K562 (cell line): Measurements from ENCODE around the gene GPC1. TPM values are rescaled to one million over a fixed set of nuclear protein-coding genes. Genes with fewer than 3 reads are reported as not detected.

ENCODE experiments used
- ATAC-seq: fragments of 200-7000 bp; cut with Tn5 transposase; 3 replicates; pipeline ENCODE4 v1.9.1; 2020; ENCODE audit warnings: moderate library complexity
- BruUV-seq: library from RNA; stranded (reverse); fragments of 400-500 nt; replicated peaks from 2 replicates; lab custom pipeline; 2021; lab: Mats Ljungman, UMichigan
- CTCF ChIA-PET: fragments of 300-600 bp; formaldehyde crosslinking; extraction: SDS; loops from one replicate; lab custom pipeline; 2021; ENCODE audit warnings: low intra/inter-chr PET ratio; lab: Yijun Ruan, JAX
- POLR2A ChIA-PET: fragments of 300-600, 350-650 bp; sonication (Branson Sonifier 250); formaldehyde crosslinking; extraction: SDS; loops from one replicate; lab custom pipeline; 2021; ENCODE audit warnings: antibody characterized with exemption, inconsistent platforms; lab: Yijun Ruan, JAX
- DNase-seq, 4 experiments: peaks; one replicate each; pipeline versions ENCODE4 v3.0.0 to v3.0.0-alpha.2; 2011 to 2018; ENCODE audit warnings: low spot score in 3 of 4, mixed read lengths in 3 of 4; ENCODE audit errors: extremely low read depth in 1 of 4
- FAIRE-seq: peaks from 2 replicates; lab custom pipeline; 2011; peaks lifted over from hg19 to GRCh38; lab: Jason Lieb, UNC
- H2AFZ ChIP-seq: 2 replicates; pipeline ENCODE4 v1.6.0; 2011; ENCODE audit warnings: low read depth, low read length, control low read depth, inconsistent platforms
- H3K27ac ChIP-seq: fragments of 200-600 bp; 3 replicates; pipeline ENCODE4 v1.8.0; 2011; ENCODE audit warnings: low read depth, mild to moderate bottlenecking, control low read depth, inconsistent platforms, low read length, moderate library complexity, mixed read lengths; ENCODE audit errors: extremely low read depth
- H3K27me3 ChIP-seq, 2 experiments: fragments of 300-600 bp in 1 of 2; 2 replicates in 1 of 2; 3 replicates in 1 of 2; pipeline versions ENCODE4 v1.6.0 to v1.8.0; 2011; ENCODE audit warnings: inconsistent platforms in 2 of 2, low read length in 2 of 2, mild to moderate bottlenecking in 1 of 2, mixed read lengths in 1 of 2, moderate library complexity in 1 of 2; ENCODE audit not compliant: control insufficient read depth in 2 of 2, insufficient read depth in 2 of 2
- H3K36me3 ChIP-seq: fragments of 300-600 bp; 3 replicates; pipeline ENCODE4 v1.8.0; 2011; ENCODE audit warnings: mild to moderate bottlenecking, low read length, inconsistent platforms; ENCODE audit not compliant: control insufficient read depth, insufficient read depth
- H3K4me1 ChIP-seq, 2 experiments: fragments of 200-600 bp in 1 of 2; replicated peaks in 1 of 2; 2 replicates in 1 of 2; 3 replicates in 1 of 2; pipeline versions ENCODE4 v1.5.1 to v1.8.0; 2011; ENCODE audit warnings: inconsistent platforms in 2 of 2, low read length in 2 of 2, mild to moderate bottlenecking in 1 of 2, mixed read lengths in 1 of 2, moderate library complexity in 1 of 2; ENCODE audit not compliant: control insufficient read depth in 2 of 2, insufficient read depth in 2 of 2
- H3K4me2 ChIP-seq: 2 replicates; pipeline ENCODE4 v1.6.1; 2011; ENCODE audit warnings: low read length, control low read depth, inconsistent platforms, mixed read lengths; ENCODE audit not compliant: insufficient read depth
- H3K4me3 ChIP-seq: fragments of 200-600 bp; sonication (generic), shearing (Covaris generic); 2 replicates; pipeline ENCODE4 v1.5.1; 2016; ENCODE audit warnings: control low read depth, inconsistent platforms
- H3K79me2 ChIP-seq: fragments of 200-600 bp; 3 replicates; pipeline ENCODE4 v1.8.0; 2011; ENCODE audit warnings: low read length, inconsistent platforms; ENCODE audit not compliant: control insufficient read depth, insufficient read depth
- H3K9ac ChIP-seq, 2 experiments: 2 replicates each; pipeline versions ENCODE4 v1.6.0 to v1.6.1; 2011; ENCODE audit warnings: low read depth in 2 of 2, low read length in 2 of 2, control low read depth in 1 of 2, inconsistent platforms in 1 of 2, mild to moderate bottlenecking in 1 of 2, mixed read lengths in 1 of 2; ENCODE audit not compliant: insufficient read depth in 1 of 2
- H3K9me1 ChIP-seq: one replicate; pipeline ENCODE4 v1.6.0; 2011; ENCODE audit warnings: inconsistent platforms, mild to moderate bottlenecking, low read length, moderate library complexity; ENCODE audit not compliant: control insufficient read depth, insufficient read depth
- H3K9me3 ChIP-seq: replicated peaks from 2 replicates; pipeline ENCODE4 v1.5.1; 2011; ENCODE audit warnings: low read depth, low read length, inconsistent platforms; ENCODE audit not compliant: control insufficient read depth, insufficient read depth
- H4K20me1 ChIP-seq: replicated peaks from 2 replicates; pipeline ENCODE4 v1.6.1; 2011; ENCODE audit warnings: low read length, inconsistent platforms, mixed read lengths; ENCODE audit not compliant: control insufficient read depth, insufficient read depth
- EWSR1 ChIP-seq: fragments of 450-650 bp; IDR thresholded peaks from 2 replicates; pipeline ENCODE4 v1.6.1; 2018; ENCODE audit warnings: borderline replicate concordance, mild to moderate bottlenecking, low read depth, moderate library complexity; ENCODE audit not compliant: partially characterized antibody
- WGBS: fragments of 100-300 bp; shearing (Covaris generic); methylation state at CpG from one replicate; pipeline ENCODE4 v1.1.6; 2016; ENCODE audit warnings: low coverage, mixed read lengths; ENCODE audit not compliant: insufficient coverage; ENCODE audit errors: missing lambda C conversion rate; 5-methylcytosine and 5-hydroxymethylcytosine counted together
- in situ Hi-C: fragments of 300-500 bp; cut with MboI; formaldehyde crosslinking; loops from 4 replicates; pipeline ENCODE4 v1.15.0; 2018; ENCODE audit warnings: inconsistent platforms, mixed read lengths
- intact Hi-C: fragments of 100-400 bp; cut with micrococcal nuclease; formaldehyde crosslinking; loops from 2 replicates; pipeline ENCODE4 v1.14.2; 2022
- polyA plus RNA-seq, 8 experiments: library from polyadenylated mRNA; depleted of rRNA in 4 of 8; stranded (reverse) in 5 of 8; unstranded in 3 of 8; fragments of >200 nt; fragmentation: Nextera tagmentation in 2 of 8; fragmentation: Illumina TruSeq in 1 of 8; extraction: Ambion mirVana in 2 of 8; extraction: Trizol in 1 of 8; gene quantifications; 2 replicates each; pipeline versions ENCODE4 v1.2.1 to v1.2.3, GENCODE V29; 2011 to 2014; ENCODE audit warnings: inconsistent platforms in 1 of 8, missing spikeins in 1 of 8
- total RNA-seq, 7 experiments: library from RNA; depleted of rRNA in 6 of 7; stranded (reverse); fragments of >200 nt in 6 of 7; fragmentation: Illumina TruSeq in 2 of 7; extraction: Trizol in 2 of 7; gene quantifications; 2 replicates each; pipeline versions ENCODE4 v1.2.1 to v1.2.3, GENCODE V29; 2011 to 2021; ENCODE audit warnings: low replicate concordance in 1 of 7
- TF ChIP-seq, protein P1 (sequence below), 3 experiments: fragments of 200-800 bp in 1 of 3; sonication (Bioruptor generic) in 1 of 3; sonication (generic) in 1 of 3; formaldehyde crosslinking in 1 of 3; IDR thresholded peaks; 2 replicates each; pipeline versions ENCODE4 v1.6.1 to v1.8.0; 2016 to 2022; ENCODE audit warnings: mild to moderate bottlenecking in 2 of 3, missing compliant biosample characterization in 2 of 3, missing genetic modification characterization in 2 of 3, missing genetic modification reagents in 1 of 3

Gene GPC1
- total and polyA plus RNA-seq, 9 of the 15 experiments (the other 6 are each of a cell fraction or from before 2014, with no cell fraction given): 0.07 to 0.82 (median 0.14) TPM; not detected in 3

DNA sequence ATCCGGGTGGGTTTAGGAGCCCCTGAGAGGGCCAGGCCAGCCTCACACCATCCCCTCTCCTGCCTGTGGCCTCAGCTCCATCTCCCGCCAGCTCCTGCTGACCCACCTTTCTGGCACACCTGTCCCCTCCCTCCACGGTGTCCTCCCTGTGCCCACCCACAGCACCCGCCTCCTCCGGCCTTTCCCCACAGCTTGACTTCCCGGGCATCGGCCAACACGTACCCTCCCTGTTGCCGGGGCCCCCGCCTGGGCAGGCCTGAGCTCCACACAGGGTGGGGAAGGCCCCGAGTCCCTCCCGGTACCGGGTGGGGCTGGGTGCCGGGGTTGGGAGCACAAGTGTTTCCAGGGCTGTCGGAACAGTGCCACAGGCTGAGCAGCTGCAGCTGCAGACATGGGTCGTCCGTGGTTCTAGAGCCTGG, 6.5 kb downstream of the GPC1 start:
- no TSS peak for BruUV-seq
- H2AFZ ChIP-seq: no peak overlapping the region
- no peaks in the 10 kb centered on the region for H3K36me3 ChIP-seq
- no peak for ATAC-seq
- no peaks in the 10 kb centered on the region for H3K79me2 ChIP-seq
- TF ChIP-seq, protein P1, sequence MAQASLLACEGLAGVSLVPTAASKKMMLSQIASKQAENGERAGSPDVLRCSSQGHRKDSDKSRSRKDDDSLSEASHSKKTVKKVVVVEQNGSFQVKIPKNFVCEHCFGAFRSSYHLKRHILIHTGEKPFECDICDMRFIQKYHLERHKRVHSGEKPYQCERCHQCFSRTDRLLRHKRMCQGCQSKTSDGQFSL (CRISPR knock-in tag; IDR thresholded peaks at IDR 0.05): no peak
- TF ChIP-seq, protein P1 (tag; IDR thresholded peaks at IDR 0.05): no peak
- no peak overlapping the region for H3K4me2 ChIP-seq
- peaks cover 0 to 56% of the 10 kb centered on the region in 2 experiments; a peak in 2 of 5 replicates for H3K27me3 ChIP-seq
- no peak overlapping the region for H3K27ac ChIP-seq
- no peak overlapping the region for H3K9ac ChIP-seq
- no peak overlapping the region for H3K4me3 ChIP-seq
- POLR2A ChIA-PET: no interaction called here
- H3K9me1 ChIP-seq: no peaks in the 10 kb centered on the region
- no peak for FAIRE-seq
- 0% methylated on average over 6 of the region's 17 CpGs for WGBS
- DNase-seq: no peak
- intact Hi-C loops: no loop called here
- no peaks in the 10 kb centered on the region for H3K9me3 ChIP-seq
- CTCF ChIA-PET: no interaction called here
- peaks cover 0 to 8% of the 10 kb centered on the region in 2 experiments; a peak in 2 of 5 replicates for H3K4me1 ChIP-seq
- in situ Hi-C loops: no loop called here
- H4K20me1 ChIP-seq: peaks cover 9% of the 10 kb centered on the region

DNA sequence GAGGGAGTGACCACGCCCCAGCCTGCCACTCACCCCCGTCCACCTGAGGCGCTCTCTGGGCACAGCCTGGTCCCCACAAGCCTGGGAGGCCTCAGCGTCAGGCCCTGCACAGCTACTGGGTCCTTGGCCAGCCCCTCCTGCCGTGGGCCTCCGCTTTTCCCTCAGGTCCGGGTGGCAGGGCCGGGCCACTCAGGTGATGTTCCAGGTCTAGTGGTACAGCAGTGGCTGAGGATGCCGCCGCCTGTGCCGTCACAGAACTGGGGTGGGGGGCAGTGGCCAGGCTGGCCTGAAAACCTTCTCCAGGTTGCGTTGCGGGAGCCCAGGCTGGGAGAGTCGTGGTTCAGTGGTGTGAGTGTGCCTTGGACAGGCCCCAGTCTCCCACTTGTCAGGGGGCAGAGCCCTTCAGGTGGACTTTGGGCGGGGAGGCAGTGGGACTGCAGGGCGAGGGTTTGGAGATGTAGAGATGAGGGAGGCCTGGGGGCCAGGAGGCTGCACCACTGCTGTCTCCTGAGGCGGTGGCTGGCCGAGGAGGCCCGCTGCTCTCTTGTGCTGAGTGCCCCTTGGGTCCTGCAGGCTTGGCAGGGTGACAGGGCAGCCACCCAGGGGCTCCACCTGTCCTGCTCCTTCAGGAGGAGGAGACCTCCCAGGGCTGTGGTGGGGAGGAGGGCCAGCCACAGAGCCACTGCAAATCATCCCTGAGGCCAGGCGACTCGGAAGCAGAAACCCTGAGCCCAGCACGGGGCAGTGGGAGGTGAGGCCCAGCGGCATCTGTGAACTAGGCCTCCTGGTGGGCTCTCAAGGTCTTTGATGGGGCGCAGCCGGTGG, 7.6 kb downstream of the GPC1 start:
- Histone ChIP-seq H3K9me3 (no peaks in the 10 kb centered on the region), H3K9me1 (no peaks in the 10 kb centered on the region), H3K4me2 (no peak overlapping the region), H2AFZ (no peak overlapping the region), H3K4me3 (no peak overlapping the region), H3K9ac (no peak overlapping the region), H4K20me1 (peaks cover 2% of the 10 kb centered on the region), H3K27me3 (peaks cover 0 to 60% of the 10 kb centered on the region in 2 experiments; a peak in 2 of 5 replicates), H3K36me3 (no peaks in the 10 kb centered on the region), H3K27ac (no peak overlapping the region), H3K79me2 (no peaks in the 10 kb centered on the region), H3K4me1 (peaks cover 0 to 16% of the 10 kb centered on the region in 2 experiments; a peak in 2 of 5 replicates)
- CTCF ChIA-PET: no interaction called here
- TF ChIP-seq EWSR1: no peak
- POLR2A ChIA-PET: no interaction called here
- FAIRE-seq: no peak
- no peak for DNase-seq
- ATAC-seq: no peak
- in situ Hi-C loops (no loop called here), intact Hi-C loops (no loop called here)
- no TSS peak for BruUV-seq
- 0% methylated on average over 15 of the region's 25 CpGs for WGBS
